ENCODE results near the gene CTNNA3.

Gene CTNNA3

GRCh38 chr10:66723608-66724400 is 972.2 kb downstream of the CTNNA3 start:
- no peak for DNase-seq

- no peak for DNase-seq
Observed at GRCh38 chr10:66719483-66719882, 976.5 kb downstream of the CTNNA3 start.

GRCh38 chr10:66717231-66717981 is 978.6 kb downstream of the CTNNA3 start:
- no peak for DNase-seq

- no peak for DNase-seq
Observed at GRCh38 chr10:66714741-66715140, 981.3 kb downstream of the CTNNA3 start.

GRCh38 chr10:66713387-66713786 is 982.6 kb downstream of the CTNNA3 start:
- no peak for DNase-seq

GRCh38 chr10:66698069-66698468 is 997.9 kb downstream of the CTNNA3 start:
- DNase-seq: no peak

- no peak for DNase-seq
Observed at GRCh38 chr10:66695046-66695445, 1000.9 kb downstream of the CTNNA3 start.

- DNase-seq: no peak
Observed at GRCh38 chr10:66684581-66684980, 1011.4 kb downstream of the CTNNA3 start.

GRCh38 chr10:66680886-66681285 is 1015.1 kb downstream of the CTNNA3 start:
- no peak for DNase-seq

GRCh38 chr10:66678521-66678920 is 1017.5 kb downstream of the CTNNA3 start:
- no peak for DNase-seq

- DNase-seq: no peak
Observed at GRCh38 chr10:66673071-66673470, 1022.9 kb downstream of the CTNNA3 start.

- no peak for DNase-seq
Observed at GRCh38 chr10:66671562-66671961, 1024.4 kb downstream of the CTNNA3 start.

GRCh38 chr10:66671064-66671463 is 1024.9 kb downstream of the CTNNA3 start:
- no peak for DNase-seq

GRCh38 chr10:66656499-66656898 is 1039.5 kb downstream of the CTNNA3 start:
- no peak for DNase-seq

GRCh38 chr10:66654861-66655260 is 1041.1 kb downstream of the CTNNA3 start:
- no peak for DNase-seq

- no peak for DNase-seq
Observed at GRCh38 chr10:66651308-66652082, 1044.5 kb downstream of the CTNNA3 start.

GRCh38 chr10:66649626-66650025 is 1046.4 kb downstream of the CTNNA3 start:
- no peak for DNase-seq

GRCh38 chr10:66642217-66642616 is 1053.8 kb downstream of the CTNNA3 start:
- no peak for DNase-seq

- DNase-seq: no peak
Observed at GRCh38 chr10:66639371-66639770, 1056.6 kb downstream of the CTNNA3 start.

GRCh38 chr10:66637273-66638036 is 1058.5 kb downstream of the CTNNA3 start:
- DNase-seq: no peak

GRCh38 chr10:66629996-66630395 is 1066.0 kb downstream of the CTNNA3 start:
- no peak for DNase-seq

GRCh38 chr10:66627156-66627555 is 1068.8 kb downstream of the CTNNA3 start:
- no peak for DNase-seq
